ENCODE results near the gene TNFAIP2.
A peak's percentile ranks its signal among the peaks of the same experiment; 100 is the strongest.

TNFAIP2 gene

GRCh38 chr14:103132381-103133209 lies 9.3 kb downstream of the TNFAIP2 start:
- no peak for TF ChIP-seq CTCF (IDR thresholded peaks at IDR 0.05)
- no peak overlapping the region for H3K4me3 Mint-ChIP-seq
- DNase-seq: no peak
- peaks cover 24% of the 10 kb centered on the region for H3K36me3 Mint-ChIP-seq (ENCODE audit: low read depth)
- peaks cover 62% of the 10 kb centered on the region for H3K4me1 Mint-ChIP-seq
- H3K27ac Mint-ChIP-seq: no peak overlapping the region
- H3K9me3 Mint-ChIP-seq: no peaks in the 10 kb centered on the region
- H3K27me3 Mint-ChIP-seq (ENCODE audit: low read depth, poor library complexity): peaks cover 26% of the 10 kb centered on the region

GRCh38 chr14:103133210-103134140 lies 10.2 kb downstream of the TNFAIP2 start:
- TF ChIP-seq CTCF (IDR thresholded peaks at IDR 0.05): no peak
- H3K9me3 Mint-ChIP-seq: no peaks in the 10 kb centered on the region
- no peak overlapping the region for H3K27ac Mint-ChIP-seq
- no peak overlapping the region for H3K4me3 Mint-ChIP-seq
- peaks cover 17% of the 10 kb centered on the region for H3K27me3 Mint-ChIP-seq (ENCODE audit: low read depth, poor library complexity)
- no peak for DNase-seq
- H3K36me3 Mint-ChIP-seq (ENCODE audit: low read depth): peaks cover 24% of the 10 kb centered on the region
- peaks cover 63% of the 10 kb centered on the region for H3K4me1 Mint-ChIP-seq

- TF ChIP-seq CTCF (IDR thresholded peaks at IDR 0.05): no peak
- Mint-ChIP-seq H3K27me3 (ENCODE audit: low read depth, poor library complexity) (peaks cover 8% of the 10 kb centered on the region), H3K9me3 (no peaks in the 10 kb centered on the region), H3K27ac (no peak overlapping the region), H3K4me1 (peaks cover 62% of the 10 kb centered on the region), H3K4me3 (no peak overlapping the region), H3K36me3 (ENCODE audit: low read depth) (peaks cover 24% of the 10 kb centered on the region)
- DNase-seq: no peak
These were observed 11.1 kb downstream of the TNFAIP2 start for GRCh38 chr14:103134405-103134804.

- Mint-ChIP-seq H3K4me3 (no peak overlapping the region), H3K27ac (no peak overlapping the region), H3K4me1 (peaks cover 65% of the 10 kb centered on the region), H3K27me3 (ENCODE audit: low read depth, poor library complexity) (peaks cover 8% of the 10 kb centered on the region), H3K9me3 (no peaks in the 10 kb centered on the region), H3K36me3 (ENCODE audit: low read depth) (peaks cover 24% of the 10 kb centered on the region)
- DNase-seq: no peak
- TF ChIP-seq CTCF (IDR thresholded peaks at IDR 0.05): no peak
These were observed 11.7 kb downstream of the TNFAIP2 start for GRCh38 chr14:103134919-103135318.

- Mint-ChIP-seq H3K4me1 (peaks cover 69% of the 10 kb centered on the region), H3K4me3 (no peak overlapping the region), H3K36me3 (ENCODE audit: low read depth) (peaks cover 24% of the 10 kb centered on the region), H3K27ac (peak overlapping the region; percentile 91), H3K27me3 (ENCODE audit: low read depth, poor library complexity) (peaks cover 7% of the 10 kb centered on the region), H3K9me3 (no peaks in the 10 kb centered on the region)
- DNase-seq: no peak
- TF ChIP-seq CTCF (IDR thresholded peaks at IDR 0.05): no peak
These were observed 12.3 kb downstream of the TNFAIP2 start for GRCh38 chr14:103135333-103136260.
